Neutrophil (primary cell): ENCODE data around the gene PDE12.

Experiments used
- H3K27ac ChIP-seq: fragments of 200-600 bp; sonication (generic); 2 replicates; pipeline ENCODE4 v1.5.1; 2016; ENCODE audit warnings: mild to moderate bottlenecking, moderate library complexity
- H3K27me3 ChIP-seq: fragments of 200-600 bp; sonication (generic); 2 replicates; pipeline ENCODE4 v1.6.0; 2016; ENCODE audit warnings: mild to moderate bottlenecking
- H3K36me3 ChIP-seq: fragments of 200-600 bp; sonication (generic); 2 replicates; pipeline ENCODE4 v1.5.1; 2017
- H3K4me1 ChIP-seq, 2 experiments: fragments of 200-600 bp in 1 of 2; sonication (generic) in 1 of 2; 1 replicate in 1 of 2; 2 replicates in 1 of 2; pipeline versions ENCODE4 v1.5.1 to v1.6.1; 2013 to 2016; ENCODE audit warnings: low read depth in 1 of 2, low read length in 1 of 2, mild to moderate bottlenecking in 1 of 2, moderate library complexity in 1 of 2; ENCODE audit not compliant: control insufficient read depth in 1 of 2, insufficient read depth in 1 of 2
- H3K4me3 ChIP-seq, 2 experiments: fragments of 200-600 bp in 1 of 2; sonication (generic) in 1 of 2; 1 replicate in 1 of 2; 2 replicates in 1 of 2; pipeline ENCODE4 v1.5.1; 2013 to 2016; ENCODE audit warnings: low read depth in 1 of 2, low read length in 1 of 2, mild to moderate bottlenecking in 1 of 2, moderate library complexity in 1 of 2
- H3K9me3 ChIP-seq: fragments of 200-600 bp; sonication (generic); 2 replicates; pipeline ENCODE4 v1.5.1; 2016
- TF ChIP-seq, protein P1 (sequence below): fragments of 200-600 bp; sonication (generic); IDR thresholded peaks from 2 replicates; pipeline ENCODE4 v1.5.1; 2016; ENCODE audit warnings: antibody characterized with exemption

The PDE12 gene

DNA sequence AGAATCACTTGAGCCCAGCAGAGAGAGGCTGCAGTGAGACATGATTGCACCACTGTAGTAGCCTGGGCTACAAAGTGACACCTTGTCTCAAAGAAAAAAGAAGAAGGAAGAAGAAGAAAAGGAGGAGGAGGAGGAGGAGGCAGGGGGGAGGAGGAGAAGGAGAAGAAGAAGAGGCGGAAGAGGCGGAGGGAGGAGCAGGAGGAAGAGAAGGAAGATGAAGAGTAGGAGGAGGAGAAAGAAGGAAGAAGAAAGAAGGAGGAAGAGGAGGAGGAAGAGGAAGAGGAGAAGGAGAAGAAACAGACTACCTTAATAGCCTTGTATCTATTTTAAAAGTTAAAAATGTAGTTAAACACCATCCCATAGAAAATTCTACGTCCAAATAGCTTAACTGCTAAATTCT, 60.2 kb downstream of the PDE12 start:
- H3K27me3 ChIP-seq = no peaks in the 10 kb centered on the region
- no peaks in the 10 kb centered on the region for H3K36me3 ChIP-seq
- TF ChIP-seq, protein P1, sequence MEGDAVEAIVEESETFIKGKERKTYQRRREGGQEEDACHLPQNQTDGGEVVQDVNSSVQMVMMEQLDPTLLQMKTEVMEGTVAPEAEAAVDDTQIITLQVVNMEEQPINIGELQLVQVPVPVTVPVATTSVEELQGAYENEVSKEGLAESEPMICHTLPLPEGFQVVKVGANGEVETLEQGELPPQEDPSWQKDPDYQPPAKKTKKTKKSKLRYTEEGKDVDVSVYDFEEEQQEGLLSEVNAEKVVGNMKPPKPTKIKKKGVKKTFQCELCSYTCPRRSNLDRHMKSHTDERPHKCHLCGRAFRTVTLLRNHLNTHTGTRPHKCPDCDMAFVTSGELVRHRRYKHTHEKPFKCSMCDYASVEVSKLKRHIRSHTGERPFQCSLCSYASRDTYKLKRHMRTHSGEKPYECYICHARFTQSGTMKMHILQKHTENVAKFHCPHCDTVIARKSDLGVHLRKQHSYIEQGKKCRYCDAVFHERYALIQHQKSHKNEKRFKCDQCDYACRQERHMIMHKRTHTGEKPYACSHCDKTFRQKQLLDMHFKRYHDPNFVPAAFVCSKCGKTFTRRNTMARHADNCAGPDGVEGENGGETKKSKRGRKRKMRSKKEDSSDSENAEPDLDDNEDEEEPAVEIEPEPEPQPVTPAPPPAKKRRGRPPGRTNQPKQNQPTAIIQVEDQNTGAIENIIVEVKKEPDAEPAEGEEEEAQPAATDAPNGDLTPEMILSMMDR = no peak
- peak overlapping the region; percentile 66 for H3K27ac ChIP-seq
- no peak overlapping the region for H3K4me3 ChIP-seq
- no peaks in the 10 kb centered on the region for H3K9me3 ChIP-seq
- peaks cover 6% of the 10 kb centered on the region in 2 experiments for H3K4me1 ChIP-seq
